IPS-18c (cell line): Measurements from ENCODE around the gene MRPS22.

Experiments
- H3K4me3 ChIP-seq: 2 replicates; pipeline ENCODE4 v1.7.0; 2013; ENCODE audit warnings: low read depth, mild to moderate bottlenecking, low read length, moderate library complexity; ENCODE audit not compliant: insufficient read depth
- H3K9me3 ChIP-seq: one replicate; pipeline ENCODE4 v1.6.1; 2013; ENCODE audit warnings: mild to moderate bottlenecking, low read length, moderate library complexity; ENCODE audit not compliant: control insufficient read depth, insufficient read depth

The MRPS22 gene

DNA sequence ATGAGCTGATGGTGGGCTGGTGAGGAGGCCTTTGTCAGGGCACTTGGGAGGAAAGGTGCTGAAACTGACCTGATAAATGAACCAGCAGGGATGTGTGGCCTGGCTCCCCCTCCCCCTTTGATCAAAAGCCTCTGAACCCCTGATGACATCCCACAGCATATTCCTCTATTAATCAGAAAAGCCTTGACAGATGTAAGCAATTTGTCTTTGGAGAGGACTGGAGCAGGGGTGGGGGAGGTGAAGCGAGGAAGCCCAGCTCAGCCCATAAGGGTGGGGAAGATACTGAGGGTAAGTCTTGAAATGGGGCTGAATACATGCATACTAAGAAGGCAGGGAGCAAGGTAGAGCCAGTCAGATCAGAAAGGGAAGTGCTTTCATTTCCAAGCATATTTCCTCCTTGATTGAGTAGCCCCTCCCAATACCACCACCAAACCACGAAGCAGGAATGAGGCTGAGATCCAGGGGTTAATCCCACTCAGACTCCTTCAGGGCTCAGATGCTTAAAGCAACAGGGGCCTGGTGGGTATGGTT, 34.7 kb upstream of the MRPS22 start:
- no peaks in the 10 kb centered on the region for H3K9me3 ChIP-seq

DNA sequence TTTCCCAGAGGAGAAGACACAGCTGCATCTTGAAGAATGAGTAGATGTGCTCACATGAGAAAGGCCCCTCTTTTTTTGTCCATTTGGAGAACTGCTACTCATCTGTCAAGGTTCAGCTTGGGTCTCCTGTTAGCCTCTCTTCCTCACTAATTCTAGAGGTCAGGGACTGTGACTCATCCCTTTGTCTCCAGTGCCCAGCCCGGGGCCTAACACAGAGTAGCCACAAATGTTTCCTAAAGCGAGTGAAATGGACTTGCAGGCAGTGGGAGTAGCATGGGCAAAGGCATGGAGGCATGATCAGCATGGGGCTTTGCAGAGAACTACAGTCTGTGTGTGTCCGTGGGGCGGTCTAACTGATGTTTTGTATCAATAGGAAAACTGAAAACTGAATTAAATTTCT, 33.9 kb upstream of the MRPS22 start:
- no peak overlapping the region for H3K4me3 ChIP-seq

More for the DNA sequence above, 34.7 kb upstream of the MRPS22 start:
- H3K4me3 ChIP-seq = no peak overlapping the region

DNA sequence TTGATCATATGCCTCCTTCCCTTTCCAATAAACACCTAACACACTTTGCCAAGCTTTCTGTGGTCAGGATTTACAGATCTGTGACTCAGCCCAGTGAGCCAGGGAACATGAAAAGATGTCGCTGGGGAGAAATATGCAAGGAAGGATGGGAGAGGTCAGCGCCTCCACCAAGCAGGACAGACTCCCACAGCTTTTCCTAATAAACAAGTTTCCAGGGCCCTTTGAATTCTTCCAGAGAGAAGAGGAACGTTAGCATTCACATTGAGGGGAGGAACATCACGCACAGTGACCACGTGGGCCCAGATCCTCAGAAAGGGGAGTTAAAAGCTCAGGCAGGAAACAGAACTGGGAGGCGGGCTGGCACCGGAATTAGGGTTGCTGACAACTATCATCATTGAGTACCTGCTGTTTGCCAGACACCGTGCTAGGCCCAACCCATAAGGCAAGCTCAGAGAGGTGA, 33.3 kb upstream of the MRPS22 start:
- no peak overlapping the region for H3K4me3 ChIP-seq
- H3K9me3 ChIP-seq = no peaks in the 10 kb centered on the region

More for the DNA sequence above, 33.9 kb upstream of the MRPS22 start:
- no peaks in the 10 kb centered on the region for H3K9me3 ChIP-seq

DNA sequence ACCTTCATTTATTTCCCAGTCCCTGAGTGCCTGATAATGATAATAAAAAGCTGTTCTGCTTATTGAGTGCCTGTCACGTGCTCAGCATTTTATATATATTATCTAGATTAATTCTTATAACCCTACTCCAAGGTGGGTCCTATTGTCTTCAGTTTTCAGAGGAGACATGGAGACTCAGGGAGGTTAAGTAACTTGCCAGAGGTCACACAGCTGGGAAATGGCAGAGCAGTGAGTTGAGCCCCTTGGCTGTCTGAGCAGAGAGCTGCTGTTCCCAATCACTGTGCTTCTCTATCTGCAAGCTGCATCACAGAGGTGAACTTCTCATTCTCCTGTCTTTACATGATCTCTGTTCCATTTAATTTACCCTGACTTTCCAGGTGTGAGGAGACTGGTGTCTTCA, 32.3 kb upstream of the MRPS22 start:
- Histone ChIP-seq H3K9me3 (no peaks in the 10 kb centered on the region), H3K4me3 (no peak overlapping the region)

DNA sequence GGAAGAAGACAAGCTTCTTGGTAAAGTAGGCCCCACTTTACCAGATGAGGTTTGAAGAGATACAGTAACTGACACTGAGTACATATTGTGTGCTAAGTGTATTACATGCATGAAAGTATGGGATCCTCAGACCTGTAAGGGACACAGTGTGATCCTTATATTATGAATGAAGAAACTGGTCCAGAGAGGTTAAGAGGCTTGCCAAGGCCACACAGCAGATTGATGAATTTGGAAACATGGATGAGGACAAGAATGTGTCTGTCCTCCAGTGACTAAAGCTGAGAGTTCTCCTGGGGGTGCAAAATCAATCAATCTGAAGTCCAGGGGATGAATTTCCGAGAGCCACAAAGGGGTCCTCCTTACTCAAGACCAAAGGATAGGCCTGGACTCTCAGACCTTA, 31.4 kb upstream of the MRPS22 start:
- Histone ChIP-seq H3K4me3 (no peak overlapping the region), H3K9me3 (no peaks in the 10 kb centered on the region)

DNA sequence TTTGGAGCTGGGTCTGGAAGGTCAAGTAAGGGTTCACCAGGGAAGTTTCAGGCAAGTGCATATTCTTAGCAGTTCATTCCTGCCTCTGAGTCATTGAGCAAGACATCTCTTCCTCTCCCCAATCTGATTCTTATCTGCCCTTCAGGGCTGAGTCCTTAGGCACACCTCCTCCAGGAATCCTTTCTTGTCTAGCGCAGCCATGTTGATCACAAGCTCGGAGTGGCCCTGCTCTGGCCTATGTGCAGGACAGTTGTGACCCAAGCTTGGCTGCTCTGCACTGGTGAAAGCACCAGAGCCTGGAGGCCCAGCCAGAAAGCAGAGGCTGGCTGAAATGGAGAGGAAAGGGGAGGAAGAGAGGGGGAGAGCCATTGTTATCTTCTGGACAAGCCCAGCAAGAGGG, 30.9 kb upstream of the MRPS22 start:
- Histone ChIP-seq H3K9me3 (no peaks in the 10 kb centered on the region), H3K4me3 (no peak overlapping the region)

DNA sequence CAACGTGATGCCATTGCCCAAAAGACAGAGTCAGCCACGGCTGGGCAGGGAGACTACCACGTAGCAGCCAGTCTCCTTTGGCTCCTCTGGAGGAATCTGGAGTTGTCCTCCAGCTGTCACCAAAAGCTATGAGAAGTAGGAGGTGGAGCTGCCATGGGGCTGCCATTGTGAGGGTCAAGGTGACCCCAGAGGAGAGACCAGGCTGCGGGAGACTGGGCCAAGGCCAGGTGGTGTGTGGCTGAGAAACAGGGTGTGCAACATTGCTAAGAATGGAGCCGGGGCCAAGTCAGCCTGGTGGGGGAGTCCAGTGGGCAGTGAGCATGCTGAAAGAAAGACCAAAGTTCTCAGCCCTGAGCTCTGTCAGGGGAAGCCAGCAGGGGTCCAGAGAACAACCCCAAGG, 29.9 kb upstream of the MRPS22 start:
- no peak overlapping the region for H3K4me3 ChIP-seq
- H3K9me3 ChIP-seq = no peaks in the 10 kb centered on the region

DNA sequence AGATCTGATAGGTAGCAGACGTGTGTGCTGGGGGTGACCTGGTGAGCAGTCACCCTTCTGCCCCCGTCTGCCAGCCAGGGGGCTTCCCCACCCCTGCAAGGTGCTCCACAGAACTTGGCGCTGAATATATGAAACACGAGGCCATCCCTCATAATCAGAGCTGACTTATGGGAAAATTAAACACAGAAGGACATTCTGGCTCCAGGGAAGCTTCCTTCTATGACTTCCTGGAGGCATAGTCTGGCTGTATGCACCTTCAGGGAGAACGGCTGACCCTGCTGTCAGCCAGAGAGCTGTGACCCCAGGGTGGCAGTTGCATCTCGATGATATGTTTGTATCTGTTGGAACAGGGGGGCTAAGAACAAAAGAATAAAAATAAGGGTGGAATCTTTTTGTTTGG, 26.6 kb upstream of the MRPS22 start:
- no peak overlapping the region for H3K4me3 ChIP-seq
- H3K9me3 ChIP-seq = no peaks in the 10 kb centered on the region

DNA sequence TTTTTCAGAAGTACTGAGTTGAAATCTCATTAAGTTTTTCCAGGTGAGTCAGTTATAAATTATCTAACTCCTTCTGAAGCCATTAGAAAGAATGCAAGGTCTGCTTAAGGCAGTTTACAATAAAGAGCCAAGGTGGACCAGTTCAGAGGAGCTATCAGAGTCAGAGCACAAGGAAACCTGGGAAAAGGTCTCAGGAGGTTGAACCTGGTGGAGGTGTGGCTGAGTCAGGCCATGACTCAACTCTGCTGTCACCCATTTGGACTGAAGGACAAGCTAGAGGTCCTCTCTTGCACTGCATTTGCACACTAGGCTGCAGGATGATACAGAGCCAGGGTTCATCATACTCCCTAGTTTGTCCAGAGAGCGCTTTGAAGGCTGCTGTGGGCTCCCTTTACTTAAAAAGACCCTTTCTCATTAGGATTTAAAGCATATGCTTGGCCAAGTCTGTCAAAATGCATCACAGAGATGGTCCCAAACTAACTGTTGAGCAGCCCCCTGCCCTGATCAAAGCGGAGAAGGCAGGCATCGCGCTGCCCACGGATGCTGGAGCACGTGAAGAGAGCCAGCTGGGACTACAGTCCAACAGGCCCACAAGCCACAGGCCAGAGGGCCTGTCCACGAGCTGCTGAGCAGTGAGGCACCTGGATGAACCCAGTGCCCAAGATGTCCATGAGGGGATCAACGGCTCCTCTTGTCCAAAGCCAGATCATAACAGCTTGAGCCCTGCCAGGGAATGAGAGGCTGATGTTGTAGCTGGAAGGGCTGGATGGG, 26.0 kb upstream of the MRPS22 start:
- no peaks in the 10 kb centered on the region for H3K9me3 ChIP-seq
- no peak overlapping the region for H3K4me3 ChIP-seq

DNA sequence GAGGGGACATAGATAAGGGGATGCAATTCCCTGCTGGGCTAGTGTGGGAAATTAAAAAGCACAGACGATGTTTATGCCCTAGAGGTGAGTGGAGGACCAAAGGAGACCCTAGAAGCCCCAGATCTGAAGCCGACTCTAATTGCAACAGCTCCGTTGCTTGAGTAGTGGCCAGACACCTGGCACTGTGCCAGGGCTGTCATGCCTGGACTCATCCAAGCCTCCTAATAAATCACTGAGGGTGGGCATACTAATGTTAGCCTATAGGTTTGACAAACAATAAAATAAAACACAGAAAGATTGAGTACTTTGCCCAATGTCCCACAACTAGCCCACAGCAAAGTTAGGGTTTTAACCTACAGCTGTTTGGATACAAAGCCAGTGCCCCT, 25.4 kb upstream of the MRPS22 start:
- no peak overlapping the region for H3K4me3 ChIP-seq

DNA sequence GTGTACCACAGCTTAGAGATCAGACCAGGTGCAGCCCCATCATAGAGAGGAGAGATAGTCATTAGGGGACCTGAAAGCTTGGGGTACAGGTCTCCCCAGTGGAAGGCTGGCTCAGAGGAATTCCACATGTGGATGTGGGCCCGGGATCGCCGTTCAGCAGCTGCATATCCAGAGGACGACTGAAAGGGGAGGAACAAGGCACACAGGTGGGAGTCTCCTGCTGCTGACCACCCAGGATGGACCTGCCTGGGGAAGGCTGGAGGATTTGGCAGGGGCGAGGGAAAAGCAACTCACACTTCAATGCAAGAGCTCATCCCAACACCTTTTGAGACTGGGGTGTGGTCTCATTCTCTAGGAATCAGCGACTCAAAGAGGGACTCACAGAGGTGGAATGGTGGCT, 25.0 kb upstream of the MRPS22 start:
- no peaks in the 10 kb centered on the region for H3K9me3 ChIP-seq
- no peak overlapping the region for H3K4me3 ChIP-seq

More for the DNA sequence above, 25.4 kb upstream of the MRPS22 start:
- H3K9me3 ChIP-seq = no peaks in the 10 kb centered on the region

DNA sequence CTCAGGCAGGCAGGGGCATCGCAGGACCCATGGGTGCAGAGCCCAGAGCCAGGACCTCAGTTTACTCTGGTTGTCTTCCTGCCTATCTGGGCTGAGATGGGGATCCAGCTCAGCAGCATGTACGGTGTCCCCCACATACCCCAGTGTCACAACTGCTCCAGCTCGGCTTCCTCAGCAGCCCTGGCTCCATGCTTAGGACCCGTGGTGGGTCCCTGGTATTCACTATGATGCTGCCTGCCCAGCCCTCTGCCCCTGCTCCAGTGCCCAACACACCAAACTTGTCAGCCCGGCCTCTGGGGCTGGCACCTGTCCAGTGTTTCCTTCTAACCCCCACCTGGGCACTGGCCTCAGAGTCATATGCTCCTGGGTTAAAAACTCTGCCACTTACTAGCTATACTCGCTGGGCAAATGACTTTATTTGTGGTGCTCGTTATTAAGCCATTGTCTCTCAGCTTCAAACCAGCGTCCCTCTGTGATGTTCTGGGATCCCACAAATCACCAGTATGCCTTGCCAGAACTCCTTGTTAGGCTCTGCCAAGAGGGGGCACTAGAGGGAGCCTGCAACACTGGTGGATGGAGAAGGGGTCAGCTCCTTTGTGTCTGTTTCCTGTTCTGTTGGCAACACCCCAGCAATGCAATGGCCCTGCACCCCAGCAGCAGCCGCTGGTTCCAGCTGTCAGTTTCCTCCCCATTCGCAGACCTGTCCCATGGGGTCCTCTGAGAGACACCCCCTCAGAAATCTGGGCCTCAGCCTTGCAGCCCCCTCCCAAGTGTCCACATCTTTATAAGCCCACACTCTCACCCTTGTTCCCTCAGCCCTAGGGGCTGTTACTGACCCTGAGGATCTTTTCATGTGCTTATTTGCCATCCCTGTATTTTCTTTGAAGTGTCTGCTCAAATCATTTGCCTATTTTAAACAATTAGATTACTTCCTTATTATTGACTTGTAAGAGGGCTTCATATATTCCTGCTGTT, 24.1 kb upstream of the MRPS22 start:
- no peak overlapping the region for H3K4me3 ChIP-seq
- H3K9me3 ChIP-seq = no peaks in the 10 kb centered on the region

DNA sequence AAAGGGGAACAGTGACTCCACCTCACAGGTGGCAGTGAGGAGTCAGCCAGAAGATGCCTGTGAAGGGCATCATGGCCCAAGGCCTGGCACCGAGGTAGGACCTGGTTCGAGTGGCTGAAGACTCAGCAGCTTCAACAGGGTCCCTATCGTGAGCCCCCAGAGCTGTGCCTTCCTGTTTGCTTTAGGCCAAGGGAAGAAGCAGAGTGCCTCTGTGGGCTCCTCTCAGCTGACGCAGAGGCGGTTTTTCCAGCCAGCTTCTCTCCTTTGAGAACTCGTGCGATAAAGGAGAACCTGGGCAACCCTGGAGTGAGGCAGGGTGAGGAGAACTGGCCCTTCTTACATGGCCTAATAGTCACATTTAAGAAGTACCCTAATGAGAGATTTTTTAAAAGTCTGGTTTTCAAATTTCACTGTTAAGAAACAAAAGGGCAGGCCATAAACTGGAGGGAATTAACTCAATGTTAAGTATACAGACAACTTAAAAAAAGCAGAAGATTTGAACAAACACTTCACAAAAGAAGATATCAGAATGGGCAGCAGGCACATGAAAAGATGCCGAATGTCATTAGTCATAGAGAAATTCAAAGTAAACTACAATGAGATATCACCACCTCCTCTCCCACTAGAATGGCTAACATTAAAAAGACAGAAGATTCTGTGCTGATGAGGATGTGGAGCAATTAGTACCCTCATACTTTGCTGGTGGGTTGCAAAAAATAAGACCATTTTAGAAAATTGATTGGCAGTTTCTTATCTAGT, 23.1 kb upstream of the MRPS22 start:
- Histone ChIP-seq H3K9me3 (no peaks in the 10 kb centered on the region), H3K4me3 (no peak overlapping the region)

DNA sequence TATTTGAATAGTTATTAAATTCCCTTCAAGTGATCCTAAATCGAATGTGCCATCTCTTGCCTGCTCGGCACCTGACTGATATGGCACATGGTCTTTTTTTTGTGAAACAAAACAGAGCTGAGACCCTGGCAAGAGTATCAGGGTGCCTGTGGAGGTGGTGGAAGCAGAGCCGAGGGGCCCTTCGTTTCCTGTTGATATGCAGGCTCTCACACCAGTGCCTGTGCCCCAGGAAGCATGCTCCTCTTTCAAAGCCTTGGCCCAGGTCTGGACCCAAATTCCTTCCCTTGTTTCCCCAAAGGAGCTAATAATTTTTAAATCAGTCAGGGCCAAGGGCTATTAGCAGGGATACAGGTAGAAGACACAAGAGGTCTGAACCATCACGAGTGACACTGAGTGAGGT, 21.5 kb upstream of the MRPS22 start:
- no peak overlapping the region for H3K4me3 ChIP-seq
- no peaks in the 10 kb centered on the region for H3K9me3 ChIP-seq

DNA sequence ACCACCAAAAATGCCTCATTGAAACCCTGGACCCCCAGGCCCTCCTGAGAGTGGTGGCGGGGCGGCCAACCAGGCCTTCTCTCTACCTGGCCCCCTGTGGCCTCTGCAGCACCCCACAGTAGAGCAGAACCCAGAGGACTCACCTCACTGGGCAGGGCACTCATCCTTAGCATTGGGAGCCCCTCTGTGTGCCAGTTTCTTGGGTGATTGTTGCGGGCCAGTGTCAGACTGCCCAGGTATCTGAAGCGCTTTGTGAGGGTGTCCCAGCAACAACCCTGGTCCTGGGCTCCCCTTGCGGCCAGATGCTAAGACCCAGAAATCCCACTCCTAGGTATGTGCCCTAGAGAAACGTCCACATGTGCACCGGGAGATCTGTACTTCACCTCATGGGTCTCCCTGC, 20.7 kb upstream of the MRPS22 start:
- H3K4me3 ChIP-seq = no peak overlapping the region
- H3K9me3 ChIP-seq = no peaks in the 10 kb centered on the region

DNA sequence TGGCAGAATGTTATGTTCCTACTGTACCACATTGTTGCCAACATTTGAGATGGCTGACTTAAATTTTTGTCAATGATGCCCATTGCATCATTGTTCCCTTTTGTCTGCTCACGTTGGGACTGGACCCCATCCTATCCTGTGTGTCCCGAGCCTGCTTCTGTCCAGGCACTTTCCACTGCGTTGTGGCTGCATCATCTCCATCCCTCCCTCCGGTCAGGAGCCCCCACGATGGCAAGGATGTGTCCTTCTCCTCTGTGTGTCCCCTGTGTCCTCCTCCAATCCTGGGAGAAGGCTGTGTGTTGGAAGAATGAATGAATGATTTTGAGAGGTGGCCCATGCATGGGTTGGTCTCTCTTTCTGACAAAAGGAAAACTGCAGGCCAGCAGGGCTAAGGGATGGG, 19.4 kb upstream of the MRPS22 start:
- no peaks in the 10 kb centered on the region for H3K9me3 ChIP-seq

DNA sequence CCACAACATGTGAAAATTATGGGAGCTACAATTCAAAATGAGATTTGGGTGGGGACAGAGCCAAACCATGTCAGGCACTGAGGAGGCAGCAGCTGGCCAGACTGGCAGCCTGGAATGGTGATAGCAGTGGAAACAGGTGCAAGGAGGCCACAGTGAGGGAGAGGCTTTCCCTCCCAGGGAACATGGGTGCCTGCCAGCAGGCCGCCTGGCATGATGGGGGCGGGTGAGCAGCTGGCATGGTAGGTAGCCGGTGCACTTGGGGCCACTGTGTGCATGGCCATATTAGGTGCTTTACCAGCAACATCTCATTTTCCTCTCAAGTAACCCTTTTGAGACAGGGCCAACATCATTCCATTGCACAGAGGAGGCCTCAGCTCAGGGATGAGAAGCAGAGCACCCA, 18.3 kb upstream of the MRPS22 start:
- Histone ChIP-seq H3K9me3 (no peaks in the 10 kb centered on the region), H3K4me3 (no peak overlapping the region)

More for the DNA sequence above, 19.4 kb upstream of the MRPS22 start:
- H3K4me3 ChIP-seq = no peak overlapping the region
